ENCODE results near the gene CELF5. TPM values are rescaled to one million over a fixed set of nuclear protein-coding genes. Genes with fewer than 3 reads are reported as not detected.
"Not testable (repeated sequence)": the region's sequence is repeated elsewhere in the genome, so short reads cannot be mapped to it uniquely, and the experiment has no call there.

The CELF5 gene
- total RNA-seq, 1 experiment from 2014 or later = 0.48 TPM

- Histone ChIP-seq H3F3A (ENCODE audit: insufficient read depth, low read depth) (no peaks in the 10 kb centered on the region), H3K9me3 (ENCODE audit: insufficient read depth, low read depth) (no peaks in the 10 kb centered on the region), H3K4me2 (no peak overlapping the region), H2AFZ (no peak overlapping the region), H3K4me1 (replicated peaks; ENCODE audit: insufficient read depth) (no peaks in the 10 kb centered on the region), H3K27ac (no peak overlapping the region), H3K36me3 (ENCODE audit: low read depth) (no peaks in the 10 kb centered on the region), H3K27me3 (ENCODE audit: insufficient read depth, low read depth) (0 out of 2 replicates have a peak, but pooled peaks cover 2% of the 10 kb centered on the region), H3K4me3 (no peak overlapping the region), H3K9me2 (ENCODE audit: insufficient read depth) (no peaks in the 10 kb centered on the region), H4K20me1 (ENCODE audit: insufficient read depth) (no peaks in the 10 kb centered on the region), H3K79me2 (ENCODE audit: low read depth) (no peaks in the 10 kb centered on the region)
- intact Hi-C loops (cut with micrococcal nuclease; ENCODE audit: unreplicated experiment) = no loop called here
- BruUV-seq (replicated peaks) = no TSS peak
- CTCF ChIA-PET = no interaction called here
- no peak for TF ChIP-seq EZH2 (IDR thresholded peaks at IDR 0.05; ENCODE audit: low read depth)
- no peak for TF ChIP-seq CTCF (conservative IDR thresholded peaks at IDR 0.05)
- no peak for DNase-seq
- POLR2A ChIA-PET (ENCODE audit: unreplicated experiment) = no interaction called here
Measured at GRCh38 chr19:3220576-3220975, 3.9 kb upstream of the CELF5 start.

DNA sequence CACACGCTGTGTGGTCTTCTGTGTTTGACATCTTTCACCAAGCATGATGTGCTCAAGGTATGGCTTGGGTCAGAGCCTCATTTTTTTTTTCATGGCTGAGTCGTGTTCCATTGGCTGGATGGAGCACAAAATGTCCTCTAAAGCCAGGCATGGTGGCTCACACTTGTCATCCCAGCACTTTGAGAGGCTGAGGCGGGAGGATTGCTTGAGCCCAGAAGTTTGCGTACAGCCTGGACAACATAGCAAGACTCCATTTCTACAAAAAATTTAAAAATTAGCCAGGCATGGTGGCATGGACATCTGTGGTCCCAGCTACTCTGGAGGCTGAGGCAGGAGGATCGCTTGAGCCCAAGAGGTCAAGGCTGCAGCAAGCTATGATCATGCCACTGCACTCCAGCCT, 2.9 kb upstream of the CELF5 start:
- H3K9me3 ChIP-seq (ENCODE audit: insufficient read depth, low read depth); intact Hi-C loops (cut with micrococcal nuclease; ENCODE audit: unreplicated experiment); BruUV-seq (replicated peaks); H3K27ac ChIP-seq; H3K79me2 ChIP-seq (ENCODE audit: low read depth); H3K4me1 ChIP-seq (replicated peaks; ENCODE audit: insufficient read depth); H3K27me3 ChIP-seq (ENCODE audit: insufficient read depth, low read depth); H3F3A ChIP-seq (ENCODE audit: insufficient read depth, low read depth); H3K36me3 ChIP-seq (ENCODE audit: low read depth); H3K4me2 ChIP-seq; H3K9me2 ChIP-seq (ENCODE audit: insufficient read depth); POLR2A ChIA-PET (ENCODE audit: unreplicated experiment); H3K4me3 ChIP-seq; H4K20me1 ChIP-seq (ENCODE audit: insufficient read depth); DNase-seq; H2AFZ ChIP-seq: not testable (repeated sequence)
- CTCF ChIA-PET = interaction anchor here (0.6 kb wide), 1 partner anchor 8 kb away, joined by 7 read pairs; no protein-coding TSS in a partner anchor

- 0 out of 2 replicates have a peak, but pooled peaks cover 8% of the 10 kb centered on the region for H3K27me3 ChIP-seq (ENCODE audit: insufficient read depth, low read depth)
- no peaks in the 10 kb centered on the region for H4K20me1 ChIP-seq (ENCODE audit: insufficient read depth)
- H3F3A ChIP-seq (ENCODE audit: insufficient read depth, low read depth) = no peaks in the 10 kb centered on the region
- DNase-seq = no peak
- CTCF ChIA-PET = interaction anchor here (0.7 kb wide), 1 partner anchor 12 kb away, joined by 6 read pairs; no protein-coding TSS in a partner anchor
- no peak overlapping the region for H3K27ac ChIP-seq
- no peak for TF ChIP-seq CTCF (conservative IDR thresholded peaks at IDR 0.05)
- TF ChIP-seq EZH2 (IDR thresholded peaks at IDR 0.05; ENCODE audit: low read depth) = no peak
- no peak overlapping the region for H2AFZ ChIP-seq
- H3K79me2 ChIP-seq (ENCODE audit: low read depth) = no peaks in the 10 kb centered on the region
- no peaks in the 10 kb centered on the region for H3K4me1 ChIP-seq (replicated peaks; ENCODE audit: insufficient read depth)
- no TSS peak for BruUV-seq (replicated peaks)
- H3K36me3 ChIP-seq (ENCODE audit: low read depth) = no peaks in the 10 kb centered on the region
- H3K4me3 ChIP-seq = no peak overlapping the region
- no peaks in the 10 kb centered on the region for H3K9me2 ChIP-seq (ENCODE audit: insufficient read depth)
- no peaks in the 10 kb centered on the region for H3K9me3 ChIP-seq (ENCODE audit: insufficient read depth, low read depth)
- H3K4me2 ChIP-seq = no peak overlapping the region
- POLR2A ChIA-PET (ENCODE audit: unreplicated experiment) = no interaction called here
- intact Hi-C loops (cut with micrococcal nuclease; ENCODE audit: unreplicated experiment) = no loop called here
Measured at GRCh38 chr19:3222709-3223108, 1.8 kb upstream of the CELF5 start.

DNA sequence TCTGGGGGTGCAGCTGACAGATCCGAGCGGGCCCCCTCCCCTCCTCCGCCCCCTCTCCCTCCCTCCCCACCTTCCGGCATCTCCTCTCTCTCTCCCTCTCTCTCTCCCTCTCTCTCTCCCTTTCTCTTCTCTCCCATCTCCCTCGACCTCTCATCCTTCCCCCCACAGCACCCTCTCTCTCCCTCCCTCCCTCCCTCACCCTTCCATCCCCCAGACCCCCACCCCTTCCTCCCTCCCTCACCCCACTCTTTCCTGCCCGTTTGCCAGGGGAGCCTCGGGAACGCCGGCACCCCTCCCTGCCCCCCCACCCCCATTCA, 666 bp downstream of the CELF5 start:
- H3K9me2 ChIP-seq (ENCODE audit: insufficient read depth) = no peaks in the 10 kb centered on the region
- H3K79me2 ChIP-seq (ENCODE audit: low read depth) = no peaks in the 10 kb centered on the region
- no peaks in the 10 kb centered on the region for H3K36me3 ChIP-seq (ENCODE audit: low read depth)
- intact Hi-C loops (cut with micrococcal nuclease; ENCODE audit: unreplicated experiment) = no loop called here
- BruUV-seq (replicated peaks) = no TSS peak
- no peaks in the 10 kb centered on the region for H3K9me3 ChIP-seq (ENCODE audit: insufficient read depth, low read depth)
- no peak for TF ChIP-seq CTCF (conservative IDR thresholded peaks at IDR 0.05)
- no peak for TF ChIP-seq EZH2 (IDR thresholded peaks at IDR 0.05; ENCODE audit: low read depth)
- no peaks in the 10 kb centered on the region for H4K20me1 ChIP-seq (ENCODE audit: insufficient read depth)
- no peak overlapping the region for H2AFZ ChIP-seq
- no peak overlapping the region for H3K4me3 ChIP-seq
- H3F3A ChIP-seq (ENCODE audit: insufficient read depth, low read depth) = no peaks in the 10 kb centered on the region
- CTCF ChIA-PET = no interaction called here
- POLR2A ChIA-PET (ENCODE audit: unreplicated experiment) = no interaction called here
- no peak for DNase-seq
- no peak overlapping the region for H3K27ac ChIP-seq
- H3K4me1 ChIP-seq (replicated peaks; ENCODE audit: insufficient read depth) = no peaks in the 10 kb centered on the region
- 0 out of 2 replicates have a peak, but pooled peaks cover 8% of the 10 kb centered on the region for H3K27me3 ChIP-seq (ENCODE audit: insufficient read depth, low read depth)
- no peak overlapping the region for H3K4me2 ChIP-seq

Measured in PC-9 (cell line).